HG03064 (cell line): ENCODE data around the gene RSRC1.
"Not testable (repeated sequence)": the region's sequence is repeated elsewhere in the genome, so short reads cannot be mapped to it uniquely, and the experiment has no call there.

ENCODE experiments used
- ATAC-seq: cut with Tn5 transposase; IDR thresholded peaks from one replicate; pipeline ENCODE4 v1.9.1; 2021; ENCODE audit warnings: low read depth; ENCODE audit not compliant: unreplicated experiment

Gene RSRC1

GRCh38 chr3:158213461-158213860 lies 103.6 kb downstream of the RSRC1 start:
- no peak for ATAC-seq

GRCh38 chr3:158217992-158218391 lies 108.1 kb downstream of the RSRC1 start:
- ATAC-seq: no peak

DNA sequence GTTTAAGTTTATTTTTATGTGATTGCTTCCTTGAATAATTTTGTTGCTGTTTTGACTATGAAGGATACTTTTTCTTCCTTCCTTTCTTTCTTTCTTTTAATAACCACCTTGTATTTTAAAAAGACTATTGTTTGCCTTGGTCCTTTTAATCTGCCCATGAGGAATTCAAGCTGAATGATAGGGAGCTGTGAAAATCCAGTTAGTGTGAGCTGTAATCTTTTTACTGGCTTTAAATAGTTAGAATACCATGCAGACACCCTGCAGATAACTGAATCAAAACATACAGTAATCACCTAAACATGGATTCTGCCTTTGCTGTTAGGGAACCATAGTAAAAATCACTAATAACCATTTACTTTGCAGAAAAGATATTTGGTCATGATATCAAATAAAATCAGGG lies 110.7 kb downstream of the RSRC1 start:
- ATAC-seq: no peak

- ATAC-seq: no peak
These were observed 111.5 kb downstream of the RSRC1 start for GRCh38 chr3:158221426-158221825.

DNA sequence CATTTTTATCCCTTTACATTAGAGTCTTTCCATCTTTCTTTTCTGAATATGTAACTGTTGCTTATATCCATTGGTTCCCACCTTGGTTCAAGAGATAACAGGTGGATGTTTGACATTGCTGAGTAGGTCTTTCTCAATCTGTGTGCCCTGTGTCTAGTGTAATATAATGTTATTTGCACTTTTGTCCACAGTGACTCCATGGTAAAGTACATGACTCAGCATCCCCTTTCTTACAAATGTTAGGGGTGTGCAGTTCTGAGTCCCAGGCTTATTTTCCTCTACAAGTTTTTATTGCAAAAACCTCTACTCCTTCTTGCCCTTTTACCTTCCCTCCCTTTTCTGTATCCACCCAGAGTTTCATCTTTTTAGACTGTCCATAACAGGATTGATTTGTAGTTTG lies 116.5 kb downstream of the RSRC1 start:
- no peak for ATAC-seq

- not testable (repeated sequence) for ATAC-seq
These were observed 119.1 kb downstream of the RSRC1 start for GRCh38 chr3:158228942-158229341.

DNA sequence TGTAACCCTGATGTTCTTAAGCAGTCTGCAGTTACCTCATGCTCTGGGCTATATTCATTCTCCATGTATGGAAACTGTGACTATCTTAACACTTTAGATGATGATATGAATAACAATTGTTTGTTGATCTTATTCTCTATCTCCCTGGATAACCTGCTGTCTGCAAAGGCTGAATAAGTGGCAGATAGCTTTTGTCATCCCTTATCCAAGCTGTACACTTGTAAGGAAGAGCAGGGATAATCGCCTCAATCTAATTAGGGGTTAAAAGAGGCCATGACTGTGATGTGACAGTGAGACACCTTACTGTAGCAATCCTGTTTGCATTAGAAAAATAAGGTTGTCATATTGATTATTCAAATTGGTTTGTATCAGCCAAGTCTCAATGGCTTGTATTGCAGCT lies 123.9 kb downstream of the RSRC1 start:
- ATAC-seq: no peak

DNA sequence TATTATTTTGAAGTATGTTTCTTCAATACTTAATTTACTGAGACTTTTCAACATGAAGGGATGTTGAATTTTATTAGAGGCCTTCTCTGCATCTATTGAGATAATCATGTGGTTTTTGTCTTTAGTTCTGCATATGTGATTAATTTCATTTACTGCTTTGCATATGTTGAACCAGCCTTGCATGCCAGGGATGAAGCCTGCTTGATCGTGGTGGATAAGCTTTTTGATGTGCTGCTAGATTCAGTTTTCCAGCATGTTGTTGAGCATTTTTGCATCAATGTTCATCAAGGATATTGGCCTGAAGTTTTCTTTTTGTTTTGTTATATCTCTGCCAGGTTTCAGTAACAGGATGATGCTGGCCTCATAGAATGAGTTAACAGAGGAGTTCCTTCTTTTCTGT lies 134.4 kb downstream of the RSRC1 start:
- no peak for ATAC-seq

DNA sequence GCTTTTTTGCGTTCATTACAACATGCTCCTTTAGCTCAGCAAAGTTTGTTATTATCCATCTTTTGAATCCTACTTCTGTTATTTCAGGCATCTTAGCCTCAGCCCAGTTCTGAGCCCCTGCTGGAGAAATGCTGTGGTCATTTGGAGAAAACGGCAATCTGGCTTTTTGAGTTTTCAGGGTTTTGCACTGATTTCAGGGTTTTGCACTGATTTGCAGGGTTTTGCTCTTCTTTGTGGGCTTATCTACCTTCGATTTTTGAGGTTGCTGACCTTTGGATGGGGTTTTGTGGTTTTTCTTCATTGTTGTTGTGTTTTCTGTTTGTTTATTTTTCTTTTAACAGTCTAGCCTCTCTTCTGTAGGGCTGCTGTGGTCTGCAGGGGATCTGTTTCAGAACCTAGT lies 137.4 kb downstream of the RSRC1 start:
- no peak for ATAC-seq

GRCh38 chr3:158248261-158248660 lies 138.4 kb downstream of the RSRC1 start:
- ATAC-seq: no peak

- peak; percentile 75 for ATAC-seq
These were observed 139.3 kb downstream of the RSRC1 start for GRCh38 chr3:158249183-158249582.

DNA sequence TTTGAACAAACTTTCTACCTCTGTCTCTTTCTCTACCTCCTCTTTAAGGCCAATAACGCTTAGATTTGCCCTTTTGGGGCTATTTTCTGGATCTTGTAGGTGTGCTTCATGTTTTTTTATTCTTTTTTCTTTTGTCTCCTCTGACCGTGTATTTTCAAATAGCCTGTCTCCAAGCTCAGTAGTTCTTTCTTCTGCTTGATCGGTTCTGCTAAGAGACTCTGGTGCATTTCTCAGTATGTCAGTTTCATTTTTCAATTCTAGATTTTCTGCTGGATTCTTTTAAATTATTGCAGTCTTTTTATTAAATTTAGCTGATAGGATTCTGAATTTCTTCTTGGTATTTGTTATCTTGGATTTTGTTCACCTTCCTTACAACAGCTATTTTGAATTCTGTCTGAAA lies 148.7 kb downstream of the RSRC1 start:
- no peak for ATAC-seq

DNA sequence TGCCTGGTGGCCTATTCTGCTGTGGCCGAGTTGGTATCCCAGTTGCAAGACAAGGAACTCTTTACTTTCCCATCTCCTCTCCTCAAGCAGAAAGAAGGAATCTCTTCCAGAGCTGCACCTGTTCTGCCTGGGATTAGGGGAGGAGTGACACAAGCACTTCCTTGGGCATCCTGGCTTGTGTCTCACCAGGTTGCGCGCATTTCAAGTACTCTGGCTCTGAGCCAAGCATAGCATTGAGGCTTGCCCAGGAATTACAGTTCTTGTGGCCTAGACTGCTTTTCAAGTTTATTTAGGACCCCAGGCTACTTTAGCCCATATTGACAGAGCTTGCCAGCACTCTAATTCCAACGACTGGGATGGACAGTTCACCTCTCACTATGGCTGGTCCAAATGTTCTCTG lies 150.5 kb downstream of the RSRC1 start:
- no peak for ATAC-seq

- ATAC-seq: no peak
These were observed 151.6 kb downstream of the RSRC1 start for GRCh38 chr3:158261371-158261991.

DNA sequence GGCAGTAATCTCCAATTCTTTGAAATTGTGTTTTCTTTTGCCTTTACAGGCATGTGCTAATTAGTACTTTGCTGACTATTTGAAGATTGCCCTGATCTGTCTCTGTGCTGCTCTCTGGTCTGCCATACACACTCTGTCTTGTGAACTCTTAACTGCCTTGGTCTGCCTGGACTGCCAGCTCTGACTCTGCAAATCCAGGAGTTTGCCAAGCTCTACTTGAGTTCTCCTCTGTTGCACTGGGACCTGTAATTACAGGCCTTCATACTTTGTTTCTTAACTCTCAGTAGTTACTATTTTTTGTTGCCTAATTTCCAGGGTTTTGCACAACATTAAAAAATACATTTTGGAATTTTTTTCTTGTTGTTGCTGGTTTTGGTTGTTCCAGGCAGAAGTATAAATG lies 155.0 kb downstream of the RSRC1 start:
- no peak for ATAC-seq

DNA sequence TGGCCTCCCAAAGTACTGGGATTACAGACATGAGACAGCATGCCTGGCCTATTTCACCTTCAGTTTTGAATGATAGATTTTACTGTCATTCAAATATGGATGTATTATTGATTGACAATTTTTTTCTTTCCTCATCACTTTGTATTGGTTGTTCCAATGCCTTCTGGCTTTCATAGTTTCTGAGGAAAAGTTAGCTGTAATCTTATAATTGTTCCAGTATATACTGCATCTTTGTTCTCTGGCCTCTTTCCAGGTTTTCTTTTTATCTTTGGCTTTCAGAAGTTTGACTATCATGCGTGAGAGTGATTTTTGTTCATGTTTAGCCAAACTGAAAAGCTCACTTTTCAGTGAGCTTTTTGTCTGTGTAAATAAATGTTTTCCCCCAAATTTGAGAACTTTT lies 157.1 kb downstream of the RSRC1 start:
- no peak for ATAC-seq

GRCh38 chr3:158269942-158270341 lies 160.1 kb downstream of the RSRC1 start:
- ATAC-seq: no peak

- ATAC-seq: no peak
These were observed 162.2 kb downstream of the RSRC1 start for GRCh38 chr3:158272081-158272480.

DNA sequence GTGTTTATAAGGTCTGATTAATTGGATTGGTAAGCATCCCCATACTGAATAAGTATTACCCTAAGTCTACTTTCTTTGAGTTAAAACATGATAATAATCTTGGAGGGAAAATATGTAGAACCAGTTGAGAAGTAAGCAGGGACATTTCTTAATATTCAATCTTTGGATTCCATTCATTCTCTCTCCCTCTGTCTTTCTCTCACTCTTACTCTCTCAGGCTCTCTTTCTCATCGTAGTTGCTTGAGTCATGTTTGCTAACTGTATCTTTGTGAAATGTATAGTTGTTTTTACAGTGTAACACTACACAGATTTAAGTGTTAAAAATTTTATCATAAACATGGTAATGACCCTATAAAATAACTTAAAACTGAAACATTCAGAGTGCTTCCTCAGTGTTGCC lies 163.8 kb downstream of the RSRC1 start:
- ATAC-seq: no peak

DNA sequence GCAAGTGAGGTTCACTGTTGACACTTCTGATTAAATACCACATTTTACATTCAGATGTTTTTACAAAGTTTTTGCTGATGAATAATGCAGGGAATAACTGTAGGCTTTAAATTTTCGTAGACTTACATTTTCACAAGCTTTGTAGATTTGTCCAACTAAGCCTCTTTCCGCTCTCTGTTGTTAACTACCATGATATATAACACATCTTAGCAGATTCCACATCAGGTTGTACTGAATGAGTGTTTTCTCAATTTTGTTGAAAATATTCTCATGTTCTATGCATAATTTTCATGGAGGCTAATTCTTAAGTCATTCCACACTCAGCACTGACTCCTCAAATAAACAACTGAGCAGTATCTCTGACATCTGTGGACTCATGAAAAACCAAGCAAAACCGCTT lies 168.3 kb downstream of the RSRC1 start:
- ATAC-seq: no peak

DNA sequence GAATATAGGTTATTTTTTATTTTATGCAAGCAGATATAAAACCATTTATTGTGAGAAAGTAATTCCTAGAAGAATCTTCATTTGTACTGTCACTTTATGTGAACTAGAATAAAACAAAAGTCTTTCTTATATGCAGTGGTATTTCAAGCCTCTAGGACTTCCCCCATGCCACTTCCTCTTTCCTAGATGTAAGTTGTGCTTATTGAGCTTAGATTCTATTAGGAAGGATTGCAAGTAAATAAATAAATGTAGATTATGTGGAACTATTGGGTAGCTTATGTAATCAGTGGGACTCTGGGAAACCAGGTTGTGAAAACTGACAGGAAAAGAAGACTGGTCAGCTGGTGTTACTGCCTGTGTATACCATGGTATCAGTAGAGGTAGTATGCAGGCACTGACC lies 169.7 kb downstream of the RSRC1 start:
- no peak for ATAC-seq

- no peak for ATAC-seq
These were observed 185.9 kb downstream of the RSRC1 start for GRCh38 chr3:158295771-158296170.

- no peak for ATAC-seq
These were observed 188.1 kb downstream of the RSRC1 start for GRCh38 chr3:158297940-158298339.
